DMS53 (cell line): ENCODE measurements around the gene PIAS2.
"Not testable (repeated sequence)": the region's sequence is repeated elsewhere in the genome, so short reads cannot be mapped to it uniquely, and the experiment has no call there.

ENCODE experiments used
- DNase-seq: peaks from one replicate; lab custom pipeline; 2025; lab: John Stamatoyannopoulos, UW

Gene PIAS2

DNA sequence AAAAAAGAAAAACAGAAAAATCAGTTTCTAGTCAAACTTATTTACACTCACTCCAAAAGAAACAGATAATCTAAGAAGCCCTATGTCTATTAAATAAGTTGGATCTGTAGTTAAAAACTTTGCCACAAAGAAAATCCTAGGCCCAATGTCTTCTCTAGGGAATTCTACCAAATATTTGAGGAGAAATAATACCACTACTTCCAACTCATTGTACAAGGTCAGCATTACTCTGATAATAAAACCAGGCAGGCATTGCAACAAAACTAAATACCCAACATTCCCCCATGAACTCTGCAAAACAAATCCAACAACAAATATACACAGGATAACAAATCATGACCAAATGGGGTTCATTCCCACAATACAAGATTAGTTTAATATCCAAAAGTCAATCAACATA is 86.7 kb downstream of the PIAS2 start:
- DNase-seq, result no peak

DNA sequence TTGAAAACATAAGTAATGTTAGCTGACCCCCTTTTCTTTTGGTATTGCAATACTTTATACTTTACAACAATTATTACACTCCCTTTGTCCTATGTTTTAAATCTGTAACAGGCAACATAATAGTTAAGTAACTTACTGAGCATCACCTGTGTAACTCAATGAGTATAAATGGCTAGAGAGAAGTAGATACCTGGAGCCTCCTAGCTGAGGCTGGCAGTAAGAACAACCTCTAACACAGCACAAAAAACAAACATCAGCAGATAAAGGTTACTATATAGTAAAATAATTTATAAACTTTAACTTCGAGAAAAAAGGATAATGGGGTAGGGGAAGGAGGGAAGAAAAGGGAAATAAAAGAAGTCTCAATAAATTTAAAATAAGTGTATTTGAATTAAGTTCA is 87.4 kb downstream of the PIAS2 start:
- DNase-seq, result no peak

DNA sequence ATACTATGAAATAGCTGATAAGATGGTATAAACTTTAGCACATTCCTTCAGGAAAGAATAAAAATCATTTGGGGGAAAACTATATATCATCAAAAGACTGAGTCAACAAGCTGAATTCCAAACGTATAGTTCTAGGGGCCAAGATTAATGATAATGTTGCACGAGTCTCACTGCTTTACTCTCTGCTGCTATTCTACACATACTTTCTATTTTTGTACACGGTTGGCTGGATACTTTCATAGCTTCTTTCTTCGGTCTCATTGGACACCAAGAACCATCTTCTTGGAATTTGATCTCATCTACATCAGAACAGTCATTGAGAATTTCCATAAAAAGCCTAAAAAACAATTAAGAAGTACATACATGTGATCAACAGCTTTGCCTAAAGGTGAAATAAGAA is 87.8 kb downstream of the PIAS2 start:
- DNase-seq, result no peak

DNA sequence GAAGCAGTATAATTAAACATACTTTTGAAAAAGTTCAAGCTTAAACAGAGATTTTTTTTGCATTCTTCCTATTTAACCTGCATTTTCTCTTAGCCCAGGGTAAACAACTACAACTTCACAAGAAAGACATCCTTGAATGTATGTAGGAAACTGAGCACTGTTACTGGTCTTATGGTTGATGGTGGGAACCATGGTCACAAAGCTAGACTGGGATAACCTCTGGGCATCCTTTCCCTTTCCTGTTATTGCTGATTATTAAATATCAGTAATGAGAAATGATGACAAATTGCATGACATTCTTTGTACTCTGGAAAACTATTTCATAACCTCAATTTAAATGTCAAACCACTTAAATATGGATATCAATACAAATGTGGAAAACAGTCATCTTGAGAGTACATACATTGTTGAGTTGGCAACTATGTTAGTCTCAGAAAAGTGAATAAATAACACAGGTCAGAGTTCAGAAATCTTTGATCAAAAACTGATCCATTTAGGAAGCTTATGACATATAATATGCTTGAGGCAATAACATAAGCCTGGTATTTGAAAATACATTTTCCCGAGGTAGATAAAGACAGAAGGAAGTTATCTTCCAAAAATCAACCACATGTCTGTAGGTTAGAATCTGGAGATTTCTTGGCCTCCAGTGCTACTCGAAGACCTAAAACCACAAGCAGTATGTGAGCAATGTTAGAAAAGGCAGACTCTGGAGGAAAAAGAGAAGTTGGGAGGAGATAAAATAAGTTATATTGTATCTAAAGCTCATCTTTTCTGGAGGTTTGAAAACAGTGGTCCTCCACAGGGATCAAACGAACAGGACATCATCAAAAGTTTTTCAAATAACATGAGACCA is 95.2 kb downstream of the PIAS2 start:
- DNase-seq, result no peak

DNA sequence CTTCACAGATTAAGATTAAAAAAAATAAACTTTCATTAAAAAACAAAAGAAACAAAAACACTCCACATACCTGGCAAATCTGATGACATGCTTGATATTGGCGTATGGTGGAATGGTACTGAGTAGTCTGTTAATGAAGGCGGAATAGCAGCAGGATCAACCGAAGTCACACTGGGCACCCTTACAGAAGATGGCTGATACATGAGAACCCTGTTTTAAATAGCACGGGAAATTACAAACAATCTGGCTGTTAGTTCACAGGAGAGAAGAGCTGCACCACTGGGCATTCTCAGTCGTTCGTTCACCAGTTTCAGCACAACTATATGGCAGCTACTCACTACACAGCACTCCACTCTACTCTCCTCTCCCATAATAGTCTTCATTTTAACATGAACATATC is 96.4 kb downstream of the PIAS2 start:
- DNase-seq, result no peak

DNA sequence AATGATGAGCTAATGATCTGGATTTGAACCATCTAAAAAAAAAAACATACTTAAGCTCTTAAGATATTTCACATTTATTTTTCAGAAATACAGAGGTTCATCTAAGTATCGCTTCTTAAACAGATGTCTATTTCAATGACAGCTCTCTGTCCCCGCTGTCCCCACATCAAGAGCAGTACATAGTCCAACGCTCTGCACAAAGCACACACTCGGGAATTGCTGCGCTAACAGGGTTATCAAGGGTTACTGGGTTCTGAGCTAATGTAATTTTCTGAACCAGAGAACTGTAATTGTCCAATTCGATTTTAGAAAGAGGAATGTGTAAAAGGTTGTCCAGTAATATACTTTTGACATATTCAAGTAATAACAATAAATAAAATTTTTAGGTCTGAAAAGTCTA is 101.6 kb downstream of the PIAS2 start:
- no peak for DNase-seq

DNA sequence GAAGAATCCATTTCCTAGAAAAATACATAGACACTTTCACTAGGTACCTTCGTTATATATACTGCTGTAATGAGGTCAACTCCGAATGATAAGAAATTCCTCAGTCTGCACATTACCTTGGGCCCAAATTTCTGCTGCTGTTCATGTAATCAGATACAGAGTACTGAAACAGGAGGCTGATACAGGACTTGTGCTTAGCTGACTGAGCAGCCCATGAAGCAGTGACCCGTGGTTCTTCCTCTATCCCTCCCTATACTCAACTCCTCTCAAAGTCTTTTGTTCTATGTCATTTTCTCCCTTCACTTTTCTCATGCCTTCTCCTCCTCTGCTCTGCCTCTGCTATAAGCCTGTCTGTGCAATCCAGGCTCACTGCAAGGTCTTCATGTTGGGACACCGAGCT is 102.9 kb downstream of the PIAS2 start:
- no peak for DNase-seq

DNA sequence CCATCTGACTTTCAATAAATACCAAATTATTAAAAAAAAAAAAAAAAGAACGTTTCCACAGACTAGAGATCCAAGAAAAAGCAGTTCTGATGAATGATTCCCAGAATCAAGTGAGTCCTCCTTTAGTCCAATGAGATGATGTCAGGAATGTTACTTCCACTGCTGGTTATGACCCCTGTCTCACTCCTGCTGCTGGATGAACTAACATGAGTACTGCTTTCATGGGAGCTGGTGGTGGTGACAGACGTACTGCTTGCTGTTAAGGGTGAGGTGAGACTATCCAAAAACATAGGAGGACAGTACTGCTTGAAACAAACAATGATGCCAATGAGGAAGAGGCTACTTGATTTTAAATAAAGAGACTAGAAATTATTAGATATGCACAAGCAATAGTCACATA is 105.0 kb downstream of the PIAS2 start:
- DNase-seq, result no peak

DNA sequence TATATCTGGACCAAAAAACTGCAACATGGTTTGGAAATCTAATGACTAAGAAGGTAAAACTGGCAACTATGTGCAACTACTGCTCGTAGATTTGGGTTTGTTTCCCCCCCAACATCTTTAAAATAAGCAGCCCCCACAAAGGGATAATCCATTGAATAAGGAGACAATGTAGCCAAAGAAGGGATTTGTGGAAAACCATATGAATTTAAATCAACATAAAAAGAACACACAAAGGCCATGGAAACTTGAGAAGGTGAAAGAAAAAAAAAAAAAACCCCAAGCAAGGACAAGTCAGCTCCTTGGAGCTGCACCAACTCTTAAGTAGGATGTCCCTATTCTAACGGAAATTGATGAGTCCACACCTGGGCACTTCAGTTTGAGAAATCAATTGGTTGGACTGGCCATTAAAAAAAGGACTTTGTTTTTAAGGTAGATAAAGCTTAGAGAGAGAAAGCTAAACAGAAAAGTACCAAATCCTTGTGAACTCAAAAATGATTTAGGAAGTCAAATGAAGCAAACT is 106.8 kb downstream of the PIAS2 start:
- no peak for DNase-seq

DNA sequence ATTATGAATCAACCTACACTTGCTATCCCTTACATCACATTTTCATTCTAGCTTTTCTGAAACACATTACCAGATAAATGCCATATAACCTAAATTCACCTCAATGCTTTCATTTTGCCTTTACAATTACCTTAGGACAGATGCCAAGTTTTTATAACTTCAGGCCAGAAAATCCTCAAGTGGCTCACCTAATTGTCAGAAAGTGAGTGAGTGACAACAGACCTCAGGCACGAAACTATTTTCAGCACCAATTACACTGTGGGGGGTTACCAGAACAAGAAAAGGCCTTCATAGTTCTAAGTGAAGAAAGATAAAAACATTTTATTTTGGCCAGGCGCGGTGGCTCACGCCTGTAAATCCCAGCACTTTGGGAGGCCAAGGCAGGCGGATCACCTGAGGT is 108.2 kb downstream of the PIAS2 start:
- no peak for DNase-seq

DNA sequence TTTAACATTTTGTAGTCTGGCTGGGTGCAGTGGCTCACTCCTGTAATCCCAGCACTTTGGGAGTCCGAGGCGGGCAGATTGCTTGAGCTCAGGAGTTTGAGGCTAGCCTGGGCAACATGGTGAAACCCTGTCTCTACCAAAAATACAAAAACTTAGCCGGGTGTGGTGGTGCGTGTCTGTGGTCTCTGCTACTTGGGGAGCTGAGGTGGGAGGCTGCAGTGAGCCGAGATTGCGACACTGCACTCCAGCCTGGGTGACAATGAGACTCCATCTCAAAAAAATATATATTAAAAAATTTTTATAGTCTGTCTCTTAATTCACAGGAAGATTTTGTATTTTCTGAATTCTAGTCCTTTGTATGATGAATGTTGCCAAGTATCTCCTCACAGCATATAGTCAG is 121.4 kb downstream of the PIAS2 start:
- DNase-seq, result not testable (repeated sequence)

DNA sequence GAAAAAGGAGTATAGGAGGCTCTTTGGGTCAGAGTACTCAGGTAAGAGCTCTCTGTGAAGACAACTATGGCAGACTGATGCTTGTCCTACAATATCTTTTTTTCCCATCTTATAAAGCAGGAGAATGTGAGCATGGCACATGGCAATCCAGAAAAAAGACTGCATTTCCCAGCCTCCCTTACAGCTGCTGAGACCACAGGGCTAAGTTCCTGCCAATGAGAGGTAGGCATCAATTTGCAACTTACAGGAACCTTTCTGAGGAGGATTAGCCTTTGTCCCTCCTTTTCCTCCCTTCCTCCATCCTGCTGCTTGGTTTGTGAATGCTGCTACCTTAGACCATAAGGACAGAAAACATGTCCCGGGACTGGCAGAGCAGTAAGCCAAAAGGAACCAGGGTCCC is 122.7 kb downstream of the PIAS2 start:
- DNase-seq, result no peak

DNA sequence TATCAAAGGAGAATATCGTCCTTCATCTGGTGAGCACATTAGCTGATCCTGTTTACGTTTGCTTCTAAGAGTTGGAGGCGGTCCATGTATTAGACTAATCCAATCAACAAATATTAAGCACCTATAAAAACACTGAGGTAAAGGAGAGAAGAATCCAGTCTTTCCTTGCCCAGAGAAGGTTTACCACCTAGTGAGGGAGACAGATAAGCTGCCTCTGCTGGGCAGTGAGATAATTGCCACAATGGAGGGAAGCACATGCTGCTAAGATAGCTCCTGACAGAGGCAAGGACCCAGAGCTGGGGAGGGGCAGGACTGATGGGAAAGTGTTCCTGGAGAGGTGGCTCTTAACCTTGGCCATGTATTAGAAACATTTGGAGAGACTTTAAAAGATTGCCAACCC is 123.7 kb downstream of the PIAS2 start:
- peak; percentile 44 for DNase-seq

DNA sequence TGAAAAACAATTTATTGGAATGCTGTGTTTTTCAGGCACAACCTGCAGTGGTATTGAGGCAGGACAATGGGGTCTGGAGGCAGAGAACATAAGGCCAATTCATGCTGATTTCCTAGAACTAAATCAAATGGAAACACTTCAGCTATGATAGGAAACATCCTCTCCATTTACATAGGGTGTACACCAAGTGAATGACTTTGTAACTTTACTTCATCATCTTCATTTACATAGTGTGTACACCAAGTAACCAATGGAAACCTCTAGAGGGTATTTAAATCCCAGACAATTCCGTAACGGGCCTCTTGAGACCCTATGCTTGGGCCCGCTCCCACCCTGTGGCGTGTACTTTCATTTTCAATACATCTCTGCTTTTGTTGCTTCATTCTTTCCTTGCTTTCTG is 128.2 kb downstream of the PIAS2 start:
- DNase-seq, result no peak

DNA sequence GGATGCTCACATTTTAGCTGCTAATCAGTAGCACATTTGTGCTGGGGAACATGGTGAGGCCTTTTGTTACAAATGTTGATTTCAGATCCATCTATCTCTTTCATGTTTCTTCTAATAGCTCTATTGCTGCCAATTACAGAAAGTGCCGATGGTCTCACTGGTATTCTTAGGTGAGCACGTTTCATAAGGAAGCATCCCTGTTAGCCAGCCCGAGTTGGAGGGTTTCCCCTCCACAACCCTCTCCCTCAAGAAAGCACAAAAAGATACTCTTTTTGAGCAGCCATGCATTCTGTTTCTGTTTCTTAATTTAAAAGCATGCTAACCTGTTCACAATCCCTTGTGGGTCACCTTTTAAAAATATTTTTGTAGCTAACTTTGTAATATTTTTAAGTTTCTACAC is 129.6 kb downstream of the PIAS2 start:
- no peak for DNase-seq

DNA sequence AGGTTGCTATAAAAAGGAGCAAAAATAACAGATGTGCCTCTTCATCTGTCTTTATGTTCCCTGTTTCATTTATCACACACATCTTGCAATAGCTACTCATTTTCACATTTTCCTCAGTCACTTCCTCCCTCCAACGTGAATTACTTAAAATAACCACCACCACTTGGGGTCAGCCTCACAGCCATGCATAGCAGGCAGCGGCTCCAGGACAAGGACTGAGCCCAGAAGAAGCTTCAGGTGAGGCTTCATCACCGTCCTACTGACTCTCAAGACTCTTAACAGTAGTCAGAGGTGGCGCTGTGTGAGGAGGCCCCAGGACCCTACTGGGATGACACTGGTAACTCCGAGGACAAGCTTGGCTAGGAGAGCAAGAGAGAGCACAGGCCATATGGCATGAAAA is 144.9 kb downstream of the PIAS2 start:
- DNase-seq, result peak; percentile 20

DNA sequence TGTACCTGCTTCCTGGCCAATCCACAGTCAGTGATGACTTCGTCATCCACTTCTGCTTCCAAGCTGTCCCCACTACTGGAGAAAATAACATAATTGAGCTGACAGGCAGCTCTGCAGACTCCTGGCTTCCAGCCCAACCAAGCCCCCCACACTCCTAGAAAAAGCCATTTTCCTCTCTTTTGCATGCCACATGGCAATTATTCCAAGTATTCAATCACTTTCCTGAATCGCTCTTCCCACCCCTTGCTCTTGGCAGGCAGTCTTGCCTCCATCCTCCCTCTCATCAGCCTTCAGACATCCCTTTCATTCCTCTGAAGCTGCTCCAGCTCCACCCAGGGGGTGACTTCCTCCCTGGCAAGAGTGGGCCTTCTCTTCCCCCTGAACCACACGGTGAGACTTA is 146.2 kb downstream of the PIAS2 start:
- DNase-seq, result no peak

DNA sequence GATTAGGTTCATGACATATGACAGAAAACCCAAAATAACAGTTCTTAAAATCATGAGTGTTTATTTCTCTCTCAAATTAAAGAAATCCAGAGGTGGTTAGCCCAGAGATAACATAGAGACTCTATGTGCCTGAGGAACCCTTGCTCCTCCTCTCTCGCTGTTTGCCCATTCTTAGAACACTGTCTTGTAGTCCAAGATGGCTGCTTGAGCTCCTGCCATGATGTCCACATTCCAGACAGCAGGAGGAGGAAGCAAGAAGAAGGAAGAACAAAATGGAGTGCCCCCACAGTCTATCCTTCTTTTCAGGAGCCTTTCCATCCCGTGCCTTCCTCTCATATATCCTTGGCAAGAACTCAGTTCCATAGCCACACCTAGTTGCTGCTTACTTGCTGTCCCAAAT is 146.6 kb downstream of the PIAS2 start:
- DNase-seq, result no peak

DNA sequence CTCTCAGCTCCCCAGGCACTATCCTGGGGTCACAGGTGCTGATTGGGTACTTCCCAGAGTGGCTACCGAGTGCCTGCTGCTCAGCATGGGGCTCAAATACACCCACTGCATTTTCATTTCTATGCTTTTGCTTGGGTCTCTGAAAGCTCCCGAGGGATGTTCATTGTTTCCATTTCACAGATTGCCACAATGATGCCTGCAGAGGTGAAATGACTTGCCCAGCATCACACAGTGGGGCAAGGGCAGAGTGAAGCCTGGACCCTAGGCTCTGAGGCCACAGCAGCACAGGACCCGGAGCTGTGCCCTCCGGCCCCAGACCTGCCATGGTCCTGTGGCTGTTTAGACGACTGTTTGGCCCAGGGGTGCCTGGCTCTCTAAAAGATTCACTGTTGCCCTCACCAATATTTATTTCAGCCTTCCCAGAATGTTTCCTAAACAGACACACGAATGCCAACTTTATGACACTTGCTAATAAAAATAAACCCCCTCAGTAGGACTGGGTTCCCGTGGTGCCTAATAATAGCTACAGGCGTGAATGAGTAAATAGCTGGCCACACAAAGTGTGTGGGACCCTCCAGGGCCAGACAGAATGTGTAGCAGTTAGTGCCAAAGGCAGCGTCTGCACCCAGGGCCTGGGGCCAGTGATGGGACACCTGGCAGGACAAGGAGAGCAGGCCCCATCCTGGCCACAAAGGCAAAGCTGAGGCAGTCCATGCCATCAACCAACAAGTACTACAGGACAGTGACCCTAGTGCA is 149.0 kb downstream of the PIAS2 start:
- DNase-seq, result no peak

DNA sequence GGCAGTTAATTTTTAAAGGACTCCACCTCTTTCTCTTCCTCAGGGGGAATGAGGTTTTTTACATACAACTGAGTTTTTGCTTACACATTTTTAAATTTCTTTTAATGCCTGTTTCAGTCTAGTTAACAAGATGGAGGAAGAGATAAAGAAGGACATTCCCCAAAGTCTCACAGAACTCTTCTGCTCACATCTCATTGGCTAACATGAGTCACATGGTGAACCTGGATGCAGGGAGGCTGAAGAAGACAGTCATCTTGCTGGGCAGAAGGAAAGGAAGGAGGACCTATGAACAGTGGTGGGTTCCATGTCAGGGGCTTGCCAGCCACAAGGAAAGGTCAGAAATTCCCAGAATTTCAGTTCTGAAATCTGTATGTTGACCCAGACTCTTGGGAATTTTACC is 150.1 kb downstream of the PIAS2 start:
- no peak for DNase-seq

DNA sequence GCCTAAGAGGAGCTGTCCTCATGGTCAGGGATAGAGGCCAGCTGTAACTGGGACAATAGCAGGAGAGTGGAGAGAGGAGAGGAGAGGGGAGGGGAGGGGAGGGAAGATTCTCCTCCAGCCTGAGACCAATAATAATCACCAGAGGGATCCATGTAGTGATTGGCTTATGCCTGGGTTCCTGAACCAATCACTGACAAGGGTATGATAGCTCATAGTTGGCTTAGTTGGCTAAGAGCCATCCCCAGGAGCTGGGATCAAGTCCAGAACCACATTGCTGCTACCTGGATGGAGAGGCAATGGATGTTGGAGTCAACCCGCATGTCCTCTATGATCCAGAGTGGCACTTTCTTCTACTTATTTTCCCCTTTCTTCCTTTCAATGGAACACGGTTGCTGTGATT is 152.7 kb downstream of the PIAS2 start:
- DNase-seq, result no peak

DNA sequence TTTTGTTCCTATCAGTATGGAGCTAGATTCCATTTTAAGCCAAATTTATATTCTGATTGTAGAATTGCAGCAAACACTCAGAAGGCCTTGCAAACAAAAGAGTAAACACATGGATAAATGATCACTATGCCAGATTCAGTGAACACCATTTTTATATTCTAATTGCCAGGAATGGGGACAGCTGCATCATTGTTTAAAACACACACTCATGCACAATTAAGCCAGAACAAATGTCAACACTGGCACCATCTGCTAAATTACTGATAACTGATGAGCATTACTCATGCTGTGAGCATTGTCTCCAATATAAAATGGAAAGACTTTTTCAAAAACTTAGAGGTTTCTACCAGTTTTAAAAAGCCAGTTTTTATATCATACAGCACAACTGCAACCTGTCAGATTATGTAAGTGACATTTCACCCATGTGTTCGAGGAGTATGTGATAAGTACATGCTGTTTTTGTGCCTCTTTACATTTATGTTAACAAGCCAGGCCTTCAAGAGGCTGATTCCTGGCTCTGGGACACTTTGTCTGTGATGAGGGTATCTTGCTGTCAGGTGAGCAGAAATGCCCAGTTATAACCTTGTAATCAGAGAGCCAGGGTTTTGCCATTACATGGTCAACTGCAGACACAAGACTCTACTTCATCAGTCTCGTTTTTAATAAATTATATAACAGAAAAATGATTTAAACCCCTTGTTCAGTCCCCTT is 156.1 kb downstream of the PIAS2 start:
- peak; percentile 67 for DNase-seq

DNA sequence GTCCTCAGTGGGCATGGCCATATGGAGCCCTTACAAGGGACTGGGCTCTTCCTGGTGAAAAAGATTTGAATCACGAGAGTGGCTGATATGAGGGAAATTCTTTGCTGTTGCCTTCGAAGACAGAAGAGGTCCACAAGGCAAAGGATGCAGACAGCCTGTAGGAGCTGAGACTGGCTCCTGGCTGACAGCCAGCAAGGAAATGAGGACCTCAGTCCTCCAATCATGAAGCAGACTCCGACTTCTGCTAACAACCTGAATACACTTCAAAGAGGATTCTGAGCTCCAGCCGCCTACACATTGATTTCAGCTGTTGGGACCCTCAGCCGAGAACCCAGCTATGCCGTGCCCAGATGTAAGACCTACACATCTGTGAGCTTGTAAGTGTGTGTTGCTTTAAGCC is 157.4 kb downstream of the PIAS2 start:
- DNase-seq, result peak; percentile 34
